PC-9 (cell line): ENCODE measurements around the gene UTF1. TPM values are rescaled to one million over a fixed set of nuclear protein-coding genes. Genes with fewer than 3 reads are reported as not detected.

ENCODE experiments used
- BruUV-seq: library from RNA; stranded (reverse); fragments of 400-500 nt; replicated peaks from 2 replicates; lab custom pipeline; 2021; lab: Mats Ljungman, UMichigan
- CTCF ChIA-PET: fragments of 300-600 bp; sonication (Branson Sonifier 250); formaldehyde crosslinking; loops from one replicate; lab custom pipeline; 2022; ENCODE audit warnings: antibody characterized with exemption; lab: Charles Lee
- POLR2A ChIA-PET: fragments of 300-600 bp; sonication (Branson Sonifier 250); formaldehyde crosslinking; loops from one replicate; lab custom pipeline; 2022; ENCODE audit warnings: antibody characterized with exemption; ENCODE audit not compliant: unreplicated experiment; lab: Charles Lee
- DNase-seq, 2 experiments: peaks; one replicate each; pipeline versions ENCODE4 v3.0.0 to v3.0.0-alpha.2; 2015 to 2022; ENCODE audit warnings: mixed read lengths in 1 of 2
- H2AFZ ChIP-seq: fragments of 200-600 bp; sonication (generic); 2 replicates; pipeline ENCODE4 v1.8.1; 2017; ENCODE audit warnings: antibody characterized with exemption
- H3F3A ChIP-seq: fragments of 200-600 bp; sonication (generic); 2 replicates; pipeline ENCODE4 v1.8.1; 2017; ENCODE audit warnings: antibody characterized with exemption, mild to moderate bottlenecking, low read depth; ENCODE audit not compliant: insufficient read depth
- H3K27ac ChIP-seq: fragments of 200-600 bp; sonication (generic); 2 replicates; pipeline ENCODE4 v1.6.1; 2016; ENCODE audit warnings: mixed run types
- H3K27me3 ChIP-seq: fragments of 200-600 bp; sonication (generic); 2 replicates; pipeline ENCODE4 v1.6.1; 2016; ENCODE audit warnings: low read depth, mixed run types; ENCODE audit not compliant: insufficient read depth
- H3K36me3 ChIP-seq: fragments of 200-600 bp; sonication (generic); 2 replicates; pipeline ENCODE4 v1.6.1; 2016; ENCODE audit warnings: low read depth, mixed run types
- H3K4me1 ChIP-seq: fragments of 200-600 bp; sonication (generic); replicated peaks from 2 replicates; pipeline ENCODE4 v1.6.1; 2016; ENCODE audit warnings: mixed run types; ENCODE audit not compliant: insufficient read depth
- H3K4me2 ChIP-seq: fragments of 200-600 bp; sonication (generic); 2 replicates; pipeline ENCODE4 v1.6.1; 2017; ENCODE audit warnings: mixed run types
- H3K4me3 ChIP-seq: fragments of 200-600 bp; sonication (generic); 2 replicates; pipeline ENCODE4 v1.6.1; 2016; ENCODE audit warnings: mixed run types
- H3K79me2 ChIP-seq: fragments of 200-600 bp; sonication (generic); 2 replicates; pipeline ENCODE4 v1.6.1; 2017; ENCODE audit warnings: low read depth, mixed run types
- H3K9me2 ChIP-seq: fragments of 200-600 bp; sonication (generic); 2 replicates; pipeline ENCODE4 v1.8.1; 2017; ENCODE audit warnings: mild to moderate bottlenecking; ENCODE audit not compliant: insufficient read depth
- H3K9me3 ChIP-seq: fragments of 200-600 bp; sonication (generic); 2 replicates; pipeline ENCODE4 v1.8.1; 2016; ENCODE audit warnings: low read depth; ENCODE audit not compliant: insufficient read depth
- H4K20me1 ChIP-seq: fragments of 200-600 bp; sonication (generic); 2 replicates; pipeline ENCODE4 v1.8.1; 2017; ENCODE audit not compliant: insufficient read depth
- CTCF ChIP-seq: fragments of 200-600 bp; sonication (generic); conservative IDR thresholded peaks from 2 replicates; pipeline ENCODE4 v1.6.1; 2017; ENCODE audit warnings: mixed run types, antibody characterized with exemption, mild to moderate bottlenecking, moderate library complexity
- EZH2 ChIP-seq: fragments of 200-600 bp; sonication (generic); IDR thresholded peaks from 2 replicates; pipeline ENCODE4 v1.8.0; 2017; ENCODE audit warnings: antibody characterized with exemption, low read depth
- intact Hi-C: fragments of 100-400 bp; cut with micrococcal nuclease; formaldehyde crosslinking; loops from one replicate; pipeline ENCODE4 v1.10.0; 2022; ENCODE audit not compliant: unreplicated experiment
- total RNA-seq: library from RNA; stranded (reverse); gene quantifications from 2 replicates; pipeline ENCODE4 v1.2.3, GENCODE V29; 2021

The UTF1 gene
- total RNA-seq, 1 experiment from 2014 or later = not detected

GRCh38 chr10:133211959-133212852, 17.8 kb upstream of the UTF1 start:
- Histone ChIP-seq H3K9me2 (no peaks in the 10 kb centered on the region), H2AFZ (no peak overlapping the region), H3K4me1 (no peaks in the 10 kb centered on the region), H4K20me1 (no peaks in the 10 kb centered on the region), H3K79me2 (no peaks in the 10 kb centered on the region), H3K27ac (no peak overlapping the region), H3K27me3 (peaks cover 44% of the 10 kb centered on the region), H3K4me2 (no peak overlapping the region), H3F3A (no peaks in the 10 kb centered on the region), H3K9me3 (no peaks in the 10 kb centered on the region), H3K4me3 (no peak overlapping the region), H3K36me3 (no peaks in the 10 kb centered on the region)
- ChIA-PET POLR2A (no interaction called here), CTCF (no interaction called here)
- DNase-seq = no peak
- no TSS peak for BruUV-seq
- intact Hi-C loops = no loop called here
- no peak for TF ChIP-seq EZH2
- TF ChIP-seq CTCF = no peak

- Histone ChIP-seq H3K79me2 (no peaks in the 10 kb centered on the region), H4K20me1 (no peaks in the 10 kb centered on the region), H2AFZ (no peak overlapping the region), H3K36me3 (no peaks in the 10 kb centered on the region), H3K9me2 (no peaks in the 10 kb centered on the region), H3K4me2 (no peak overlapping the region), H3K4me3 (no peak overlapping the region), H3K4me1 (no peaks in the 10 kb centered on the region), H3F3A (no peaks in the 10 kb centered on the region), H3K27me3 (peaks cover 46% of the 10 kb centered on the region), H3K9me3 (no peaks in the 10 kb centered on the region), H3K27ac (no peak overlapping the region)
- intact Hi-C loops = no loop called here
- TF ChIP-seq CTCF (no peak), EZH2 (no peak)
- no peak for DNase-seq
- BruUV-seq = no TSS peak
- CTCF ChIA-PET = no interaction called here
- POLR2A ChIA-PET = no interaction called here
These were observed 17.0 kb upstream of the UTF1 start for GRCh38 chr10:133212853-133213494.

GRCh38 chr10:133213641-133214467, 16.2 kb upstream of the UTF1 start:
- Histone ChIP-seq H2AFZ (no peak overlapping the region), H3K79me2 (no peaks in the 10 kb centered on the region), H3K4me2 (no peak overlapping the region), H3K4me1 (no peaks in the 10 kb centered on the region), H3K27me3 (peaks cover 46% of the 10 kb centered on the region), H3K4me3 (no peak overlapping the region), H3K36me3 (no peaks in the 10 kb centered on the region), H3K27ac (no peak overlapping the region), H4K20me1 (no peaks in the 10 kb centered on the region), H3K9me2 (no peaks in the 10 kb centered on the region), H3F3A (no peaks in the 10 kb centered on the region), H3K9me3 (no peaks in the 10 kb centered on the region)
- ChIA-PET CTCF (no interaction called here), POLR2A (no interaction called here)
- intact Hi-C loops = no loop called here
- TF ChIP-seq CTCF = no peak
- no peak for TF ChIP-seq EZH2
- DNase-seq = no peak
- no TSS peak for BruUV-seq
